Measurements from ENCODE around the gene TCEA2. TPM values are rescaled to one million over a fixed set of nuclear protein-coding genes. Genes with fewer than 3 reads are reported as not detected.
A peak's percentile ranks its signal among the peaks of the same experiment; 100 is the strongest.

TCEA2 gene
- total and polyA plus RNA-seq, 2 of the 13 experiments (the other 11 are each of a cell fraction or from before 2014, with no cell fraction given): 28.1 to 33.7 TPM

- TF ChIP-seq AGO2 (optimal IDR thresholded peaks at IDR 0.05; ENCODE audit: low read depth, low read length) (peak; percentile 90), NCOR1 (IDR thresholded peaks at IDR 0.05; ENCODE audit: borderline replicate concordance, low read length) (no peak), MXD1 (CRISPR knock-in tag; IDR thresholded peaks at IDR 0.05) (no peak), RAD21 (CRISPR knock-in tag; IDR thresholded peaks at IDR 0.05) (no peak), ZNF12 (CRISPR knock-in tag; IDR thresholded peaks at IDR 0.05) (no peak), ZNF234 (CRISPR knock-in tag; conservative IDR thresholded peaks at IDR 0.05) (no peak), ZNF547 (CRISPR knock-in tag; IDR thresholded peaks at IDR 0.05) (no peak), ATF5 (CRISPR knock-in tag; IDR thresholded peaks at IDR 0.05; ENCODE audit: low read depth) (no peak), ATRX (CRISPR knock-in tag; IDR thresholded peaks at IDR 0.05; ENCODE audit: borderline replicate concordance) (no peak), ZBTB14 (CRISPR knock-in tag; IDR thresholded peaks at IDR 0.05) (no peak), JUND (CRISPR knock-in tag; IDR thresholded peaks at IDR 0.05) (no peak), NFKB2 (CRISPR knock-in tag; IDR thresholded peaks at IDR 0.05; ENCODE audit: borderline replicate concordance) (no peak), NFYC (CRISPR knock-in tag; IDR thresholded peaks at IDR 0.05) (no peak), FOXP1 (IDR thresholded peaks at IDR 0.05) (no peak), FOXP1 (CRISPR knock-in tag; IDR thresholded peaks at IDR 0.05) (no peak), ZNF790 (CRISPR knock-in tag; IDR thresholded peaks at IDR 0.05; ENCODE audit: borderline replicate concordance) (no peak), RBM22 (optimal IDR thresholded peaks at IDR 0.05; ENCODE audit: low read length) (peak; percentile 42), SPEN (CRISPR knock-in tag; IDR thresholded peaks at IDR 0.05; ENCODE audit: low read depth) (no peak), ZNF710 (CRISPR knock-in tag; IDR thresholded peaks at IDR 0.05; ENCODE audit: borderline replicate concordance) (no peak), ZNF841 (CRISPR knock-in tag; IDR thresholded peaks at IDR 0.05; ENCODE audit: borderline replicate concordance) (no peak), MED13 (CRISPR knock-in tag; IDR thresholded peaks at IDR 0.05) (no peak)
Observed at GRCh38 chr20:64027981-64028685, 34.9 kb upstream of the TCEA2 start (continued).
